Measurements from ENCODE around the gene LCE3C.

- TF ChIP-seq CTCF (IDR thresholded peaks at IDR 0.05; ENCODE audit: low read length) (no peak), EZH2 (IDR thresholded peaks at IDR 0.05; ENCODE audit: borderline replicate concordance, low read length) (no peak)
These were observed 40.3 kb downstream of the LCE3C start for GRCh38 chr1:152640351-152640750.

Measured in OCI-LY1 (cell line).